Measurements from ENCODE around the gene TEK.

- TF ChIP-seq CTCF (IDR thresholded peaks at IDR 0.05; ENCODE audit: low read depth, low read length, poor library complexity, severe bottlenecking) = no peak
- no peak for TF ChIP-seq EZH2phosphoT487 (IDR thresholded peaks at IDR 0.05; ENCODE audit: borderline replicate concordance, low read length)
These were observed 74.1 kb downstream of the TEK start for GRCh38 chr9:27183131-27183530.

Data from DOHH2 (cell line).